ENCODE results near the gene TBC1D22A. TPM values are rescaled to one million over a fixed set of nuclear protein-coding genes. Genes with fewer than 3 reads are reported as not detected.

Gene TBC1D22A
- polyA plus RNA-seq, 2 donors: 15.1 to 17.4 TPM

- H3K36me3 ChIP-seq (ENCODE audit: control insufficient read depth in 2 of 2, insufficient read depth in 2 of 2, low read length in 1 of 2): peaks cover 0 to 18% of the 10 kb centered on the region in 2 donors
- no peak overlapping the region for H3K4me3 ChIP-seq (ENCODE audit: low read depth in 1 of 2, low read length in 2 of 2)
- no peaks in the 10 kb centered on the region for H3K27me3 ChIP-seq (ENCODE audit: control insufficient read depth in 1 of 2, insufficient read depth in 2 of 2, low read length in 2 of 2)
- H3K9me3 ChIP-seq (ENCODE audit: control insufficient read depth in 2 of 2, insufficient read depth in 1 of 2, low read depth in 1 of 2, low read length in 1 of 2): peaks cover 0 to 2% of the 10 kb centered on the region in 2 donors
- H3K4me1 ChIP-seq (ENCODE audit: control insufficient read depth in 2 of 2, insufficient read depth in 2 of 2, low read length in 1 of 2): peaks cover 0 to 3% of the 10 kb centered on the region in 2 donors
- no peak overlapping the region for H3K27ac ChIP-seq (ENCODE audit: low read depth in 2 of 2, low read length in 1 of 2)
- WGBS, 2 donors: 83 to 85% methylated on average over 9 of the region's 9 CpGs
These were observed 393.5 kb downstream of the TBC1D22A start for GRCh38 chr22:47155912-47156311.

DNA sequence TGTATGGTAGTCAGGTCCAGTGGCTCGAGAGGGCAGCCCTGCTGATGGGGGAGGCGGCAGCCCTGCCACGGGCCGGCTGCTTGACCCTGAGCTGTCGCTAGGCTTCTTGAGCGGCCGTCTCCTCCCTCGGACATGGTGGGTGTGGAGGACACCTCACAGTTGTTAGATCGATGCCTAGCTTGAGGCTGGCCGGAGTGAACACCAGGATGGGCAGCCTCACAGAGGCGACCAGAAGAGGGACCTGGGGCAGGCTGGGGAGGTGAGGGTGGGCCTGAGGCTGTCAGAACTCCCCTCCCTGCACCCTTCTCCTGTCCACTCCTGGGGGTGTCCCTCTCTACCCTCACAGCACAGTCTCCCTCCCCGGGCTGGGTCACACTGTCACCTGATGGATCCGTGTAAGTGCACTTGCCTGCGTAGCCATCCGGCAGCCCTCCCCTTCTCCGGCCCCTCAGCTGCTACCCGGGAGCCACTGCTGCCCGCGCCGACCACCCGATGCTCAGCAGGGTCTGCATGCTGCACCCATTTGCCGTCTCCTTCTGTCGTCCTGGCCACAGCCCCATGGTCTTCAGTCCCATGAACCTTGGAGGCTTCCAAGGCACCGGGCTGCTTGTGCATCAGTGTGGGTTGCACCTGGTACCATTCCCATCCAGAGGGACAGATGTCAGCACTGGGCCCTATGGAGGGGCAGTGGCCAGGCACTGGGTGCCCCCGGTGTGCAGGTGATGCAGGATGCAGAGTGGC, 394.1 kb downstream of the TBC1D22A start:
- peaks cover 0 to 3% of the 10 kb centered on the region in 2 donors for H3K4me1 ChIP-seq (ENCODE audit: control insufficient read depth in 2 of 2, insufficient read depth in 2 of 2, low read length in 1 of 2)
- WGBS, 2 donors: 93 to 94% methylated on average over 23 to 25 of the region's 25 CpGs
- no peak overlapping the region for H3K27ac ChIP-seq (ENCODE audit: low read depth in 2 of 2, low read length in 1 of 2)
- H3K9me3 ChIP-seq (ENCODE audit: control insufficient read depth in 2 of 2, insufficient read depth in 1 of 2, low read depth in 1 of 2, low read length in 1 of 2): peaks cover 0 to 2% of the 10 kb centered on the region in 2 donors
- no peaks in the 10 kb centered on the region for H3K27me3 ChIP-seq (ENCODE audit: control insufficient read depth in 1 of 2, insufficient read depth in 2 of 2, low read length in 2 of 2)
- peaks cover 0 to 18% of the 10 kb centered on the region in 2 donors for H3K36me3 ChIP-seq (ENCODE audit: control insufficient read depth in 2 of 2, insufficient read depth in 2 of 2, low read length in 1 of 2)
- no peak overlapping the region for H3K4me3 ChIP-seq (ENCODE audit: low read depth in 1 of 2, low read length in 2 of 2)

GRCh38 chr22:47157093-47157420, 394.6 kb downstream of the TBC1D22A start:
- Histone ChIP-seq H3K36me3 (ENCODE audit: control insufficient read depth in 2 of 2, insufficient read depth in 2 of 2, low read length in 1 of 2) (peaks cover 0 to 18% of the 10 kb centered on the region in 2 donors), H3K27ac (ENCODE audit: low read depth in 2 of 2, low read length in 1 of 2) (no peak overlapping the region), H3K27me3 (ENCODE audit: control insufficient read depth in 1 of 2, insufficient read depth in 2 of 2, low read length in 2 of 2) (no peaks in the 10 kb centered on the region), H3K4me3 (ENCODE audit: low read depth in 1 of 2, low read length in 2 of 2) (no peak overlapping the region), H3K9me3 (ENCODE audit: control insufficient read depth in 2 of 2, insufficient read depth in 1 of 2, low read depth in 1 of 2, low read length in 1 of 2) (peaks cover 0 to 2% of the 10 kb centered on the region in 2 donors), H3K4me1 (ENCODE audit: control insufficient read depth in 2 of 2, insufficient read depth in 2 of 2, low read length in 1 of 2) (peaks cover 0 to 3% of the 10 kb centered on the region in 2 donors)
- WGBS, 2 donors: 85 to 88% methylated on average over 15 of the region's 15 CpGs

- Histone ChIP-seq H3K4me1 (ENCODE audit: control insufficient read depth in 2 of 2, insufficient read depth in 2 of 2, low read length in 1 of 2) (peaks cover 0 to 3% of the 10 kb centered on the region in 2 donors), H3K36me3 (ENCODE audit: control insufficient read depth in 2 of 2, insufficient read depth in 2 of 2, low read length in 1 of 2) (peaks cover 0 to 18% of the 10 kb centered on the region in 2 donors), H3K27ac (ENCODE audit: low read depth in 2 of 2, low read length in 1 of 2) (no peak overlapping the region), H3K4me3 (ENCODE audit: low read depth in 1 of 2, low read length in 2 of 2) (no peak overlapping the region), H3K27me3 (ENCODE audit: control insufficient read depth in 1 of 2, insufficient read depth in 2 of 2, low read length in 2 of 2) (no peaks in the 10 kb centered on the region), H3K9me3 (ENCODE audit: control insufficient read depth in 2 of 2, insufficient read depth in 1 of 2, low read depth in 1 of 2, low read length in 1 of 2) (peaks cover 0 to 2% of the 10 kb centered on the region in 2 donors)
- WGBS, 2 donors: 93 to 94% methylated on average over 36 to 37 of the region's 37 CpGs
These were observed 395.2 kb downstream of the TBC1D22A start for GRCh38 chr22:47157486-47158270.

GRCh38 chr22:47158457-47158856, 396.0 kb downstream of the TBC1D22A start:
- WGBS, 2 donors: 86 to 87% methylated on average over 11 of the region's 11 CpGs
- peaks cover 0 to 6% of the 10 kb centered on the region in 2 donors for H3K4me1 ChIP-seq (ENCODE audit: control insufficient read depth in 2 of 2, insufficient read depth in 2 of 2, low read length in 1 of 2)

DNA sequence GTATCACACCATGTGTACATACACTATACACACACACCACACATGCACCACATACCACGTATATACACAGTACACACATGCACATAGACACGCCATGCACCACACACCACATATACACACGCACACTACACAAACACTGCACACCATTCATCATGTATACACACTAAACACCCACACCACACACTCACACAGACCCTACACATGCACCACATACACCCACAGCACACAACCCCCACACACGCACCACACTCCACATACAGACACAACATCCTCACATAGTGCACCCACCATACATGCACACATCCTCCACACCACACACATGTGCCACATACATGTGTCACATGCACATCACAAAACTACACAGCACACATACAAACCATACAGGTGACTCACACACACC, 397.1 kb downstream of the TBC1D22A start:
- Histone ChIP-seq H3K4me1 (ENCODE audit: control insufficient read depth in 2 of 2, insufficient read depth in 2 of 2, low read length in 1 of 2) (peaks cover 0 to 6% of the 10 kb centered on the region in 2 donors), H3K27me3 (ENCODE audit: control insufficient read depth in 1 of 2, insufficient read depth in 2 of 2, low read length in 2 of 2) (no peaks in the 10 kb centered on the region)
- WGBS, 2 donors: 96 to 98% methylated on average over 4 of the region's 4 CpGs

More at GRCh38 chr22:47158457-47158856, 396.0 kb downstream of the TBC1D22A start:
- H3K4me3 ChIP-seq (ENCODE audit: low read depth in 1 of 2, low read length in 2 of 2): no peak overlapping the region
- peaks cover 0 to 2% of the 10 kb centered on the region in 2 donors for H3K9me3 ChIP-seq (ENCODE audit: control insufficient read depth in 2 of 2, insufficient read depth in 1 of 2, low read depth in 1 of 2, low read length in 1 of 2)
- H3K27ac ChIP-seq (ENCODE audit: low read depth in 2 of 2, low read length in 1 of 2): no peak overlapping the region
- H3K27me3 ChIP-seq (ENCODE audit: control insufficient read depth in 1 of 2, insufficient read depth in 2 of 2, low read length in 2 of 2): no peaks in the 10 kb centered on the region
- H3K36me3 ChIP-seq (ENCODE audit: control insufficient read depth in 2 of 2, insufficient read depth in 2 of 2, low read length in 1 of 2): peaks cover 0 to 18% of the 10 kb centered on the region in 2 donors

GRCh38 chr22:47160141-47160541, 397.7 kb downstream of the TBC1D22A start:
- H3K9me3 ChIP-seq (ENCODE audit: control insufficient read depth in 2 of 2, insufficient read depth in 1 of 2, low read depth in 1 of 2, low read length in 1 of 2): peaks cover 0 to 2% of the 10 kb centered on the region in 2 donors
- WGBS, 2 donors: 93 to 95% methylated on average over 18 of the region's 18 CpGs
- H3K4me1 ChIP-seq (ENCODE audit: control insufficient read depth in 2 of 2, insufficient read depth in 2 of 2, low read length in 1 of 2): peaks cover 0 to 4% of the 10 kb centered on the region in 2 donors
- no peak overlapping the region for H3K4me3 ChIP-seq (ENCODE audit: low read depth in 1 of 2, low read length in 2 of 2)
- H3K36me3 ChIP-seq (ENCODE audit: control insufficient read depth in 2 of 2, insufficient read depth in 2 of 2, low read length in 1 of 2): peaks cover 0 to 26% of the 10 kb centered on the region in 2 donors
- no peaks in the 10 kb centered on the region for H3K27me3 ChIP-seq (ENCODE audit: control insufficient read depth in 1 of 2, insufficient read depth in 2 of 2, low read length in 2 of 2)
- H3K27ac ChIP-seq (ENCODE audit: low read depth in 2 of 2, low read length in 1 of 2): no peak overlapping the region

More for the DNA sequence above, 397.1 kb downstream of the TBC1D22A start:
- peaks cover 0 to 22% of the 10 kb centered on the region in 2 donors for H3K36me3 ChIP-seq (ENCODE audit: control insufficient read depth in 2 of 2, insufficient read depth in 2 of 2, low read length in 1 of 2)
- no peak overlapping the region for H3K4me3 ChIP-seq (ENCODE audit: low read depth in 1 of 2, low read length in 2 of 2)
- no peak overlapping the region for H3K27ac ChIP-seq (ENCODE audit: low read depth in 2 of 2, low read length in 1 of 2)
- H3K9me3 ChIP-seq (ENCODE audit: control insufficient read depth in 2 of 2, insufficient read depth in 1 of 2, low read depth in 1 of 2, low read length in 1 of 2): peaks cover 0 to 2% of the 10 kb centered on the region in 2 donors

DNA sequence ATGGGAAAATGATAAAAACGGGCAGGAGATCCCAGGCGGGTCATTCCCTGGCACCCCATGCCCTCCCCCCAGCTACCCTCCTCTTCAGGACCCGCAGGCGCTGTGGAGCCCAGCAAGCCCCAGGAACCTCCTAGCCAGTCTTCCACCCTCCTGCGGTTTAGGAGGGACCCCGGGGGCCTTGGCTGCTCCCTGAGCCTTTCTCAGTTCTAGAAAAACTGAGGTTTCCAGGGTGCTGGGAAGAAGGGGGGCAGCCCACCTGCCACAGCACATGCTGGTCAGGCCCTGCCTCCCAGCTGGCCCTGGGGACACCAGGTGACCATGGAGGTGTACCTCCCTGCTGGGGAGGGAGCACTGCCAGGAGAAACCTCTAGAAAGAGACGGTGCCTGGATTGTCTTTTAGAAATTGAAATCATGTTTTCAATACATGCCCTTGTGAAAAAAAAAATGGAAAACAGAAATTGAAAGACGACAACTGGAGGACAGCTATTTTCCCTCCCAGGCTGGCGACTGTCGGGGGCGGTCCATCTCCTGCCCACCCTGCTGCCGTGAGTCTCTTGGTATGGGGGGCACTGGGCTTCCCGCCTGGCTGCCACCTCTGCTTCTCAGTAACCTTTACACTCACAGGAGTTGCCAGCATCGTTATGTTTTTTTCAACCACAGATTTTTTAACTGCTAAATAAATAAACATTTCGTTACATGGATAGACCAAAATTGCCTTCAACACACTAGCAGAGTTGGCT, 398.5 kb downstream of the TBC1D22A start:
- no peak overlapping the region for H3K4me3 ChIP-seq (ENCODE audit: low read depth in 1 of 2, low read length in 2 of 2)
- H3K27me3 ChIP-seq (ENCODE audit: control insufficient read depth in 1 of 2, insufficient read depth in 2 of 2, low read length in 2 of 2): no peaks in the 10 kb centered on the region
- no peak overlapping the region for H3K27ac ChIP-seq (ENCODE audit: low read depth in 2 of 2, low read length in 1 of 2)
- peaks cover 0 to 2% of the 10 kb centered on the region in 2 donors for H3K9me3 ChIP-seq (ENCODE audit: control insufficient read depth in 2 of 2, insufficient read depth in 1 of 2, low read depth in 1 of 2, low read length in 1 of 2)
- peaks cover 0 to 4% of the 10 kb centered on the region in 2 donors for H3K4me1 ChIP-seq (ENCODE audit: control insufficient read depth in 2 of 2, insufficient read depth in 2 of 2, low read length in 1 of 2)
- WGBS, 2 donors: 83 to 84% methylated on average over 15 of the region's 15 CpGs
- H3K36me3 ChIP-seq (ENCODE audit: control insufficient read depth in 2 of 2, insufficient read depth in 2 of 2, low read length in 1 of 2): peaks cover 0 to 26% of the 10 kb centered on the region in 2 donors

GRCh38 chr22:47161631-47162030, 399.2 kb downstream of the TBC1D22A start:
- WGBS, 2 donors: 75 to 82% methylated on average over 17 of the region's 17 CpGs

More at GRCh38 chr22:47161631-47162030, 399.2 kb downstream of the TBC1D22A start:
- Histone ChIP-seq H3K4me3 (ENCODE audit: low read depth in 1 of 2, low read length in 2 of 2) (no peak overlapping the region), H3K36me3 (ENCODE audit: control insufficient read depth in 2 of 2, insufficient read depth in 2 of 2, low read length in 1 of 2) (peaks cover 0 to 27% of the 10 kb centered on the region in 2 donors), H3K27me3 (ENCODE audit: control insufficient read depth in 1 of 2, insufficient read depth in 2 of 2, low read length in 2 of 2) (no peaks in the 10 kb centered on the region), H3K27ac (ENCODE audit: low read depth in 2 of 2, low read length in 1 of 2) (no peak overlapping the region), H3K4me1 (ENCODE audit: control insufficient read depth in 2 of 2, insufficient read depth in 2 of 2, low read length in 1 of 2) (peaks cover 0 to 4% of the 10 kb centered on the region in 2 donors), H3K9me3 (ENCODE audit: control insufficient read depth in 2 of 2, insufficient read depth in 1 of 2, low read depth in 1 of 2, low read length in 1 of 2) (peaks cover 0 to 2% of the 10 kb centered on the region in 2 donors)
